HL-60/S4 treated with retinoic acid at 250 ng/mL for 4 days and 3 days (cell line): ENCODE results near the gene LUZP2.

Source experiments
- in situ Hi-C: fragments of 300-500 bp; cut with MboI; formaldehyde crosslinking; loops from 2 replicates; pipeline ENCODE4 v1.7.0; 2022; ENCODE audit warnings: low sequenced_read_pairs

LUZP2 gene

DNA sequence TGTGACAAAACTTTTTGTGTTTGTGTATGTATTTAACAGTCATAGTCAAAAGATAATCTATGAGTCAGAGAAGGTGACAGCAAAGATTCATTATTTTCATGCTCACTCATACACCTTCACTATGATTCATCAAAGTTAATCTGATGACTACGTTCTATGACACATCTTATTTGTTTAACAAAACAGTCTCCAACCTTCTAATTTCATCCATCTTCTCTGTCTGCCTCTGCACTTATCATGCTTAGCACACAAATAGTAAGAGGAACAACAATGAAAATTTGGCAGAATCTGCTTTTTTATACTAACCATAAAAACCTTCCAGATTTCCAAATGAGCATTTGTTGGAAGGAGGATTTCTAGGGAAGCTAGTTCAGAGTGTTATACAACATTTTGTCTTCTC lies 568.9 kb downstream of the LUZP2 start:
- in situ Hi-C loops, result no loop called here

DNA sequence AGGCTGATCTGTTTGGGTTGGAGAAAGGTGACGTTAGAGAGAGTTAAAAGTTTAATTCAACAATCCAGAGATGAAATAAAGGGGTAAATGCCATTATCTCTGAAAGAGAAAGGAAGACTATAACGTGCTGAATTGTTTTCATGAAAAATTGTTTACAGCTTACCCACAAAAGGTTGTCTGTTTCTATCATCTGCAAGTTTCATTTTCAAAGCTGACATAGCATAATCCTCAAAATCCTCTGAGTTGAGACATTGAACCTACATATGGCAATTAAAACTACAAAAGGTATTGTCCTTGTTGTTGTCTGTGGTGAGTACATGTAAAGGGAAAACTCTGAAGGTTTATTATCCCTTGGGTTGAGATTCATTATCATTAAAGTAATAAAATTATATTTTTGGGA lies 569.9 kb downstream of the LUZP2 start:
- in situ Hi-C loops, result no loop called here

DNA sequence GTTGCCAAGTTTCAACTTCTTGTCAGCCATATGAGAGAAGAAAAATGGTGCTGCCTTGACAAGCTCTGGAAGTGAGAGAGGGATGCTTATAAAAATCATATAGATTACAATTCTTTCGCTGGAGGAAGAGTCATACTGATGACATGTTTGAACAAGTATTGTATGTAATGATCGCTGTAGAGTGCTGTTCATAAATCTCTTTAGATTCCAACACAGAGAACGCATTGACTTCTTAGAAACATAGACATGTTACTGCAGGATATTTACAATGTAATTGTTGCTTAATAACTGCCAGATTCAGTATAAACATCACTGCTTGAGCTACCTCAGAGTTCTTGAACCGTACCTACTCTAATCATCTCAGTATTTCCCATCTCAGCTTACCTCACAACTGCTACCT lies 571.6 kb downstream of the LUZP2 start:
- in situ Hi-C loops, result no loop called here

DNA sequence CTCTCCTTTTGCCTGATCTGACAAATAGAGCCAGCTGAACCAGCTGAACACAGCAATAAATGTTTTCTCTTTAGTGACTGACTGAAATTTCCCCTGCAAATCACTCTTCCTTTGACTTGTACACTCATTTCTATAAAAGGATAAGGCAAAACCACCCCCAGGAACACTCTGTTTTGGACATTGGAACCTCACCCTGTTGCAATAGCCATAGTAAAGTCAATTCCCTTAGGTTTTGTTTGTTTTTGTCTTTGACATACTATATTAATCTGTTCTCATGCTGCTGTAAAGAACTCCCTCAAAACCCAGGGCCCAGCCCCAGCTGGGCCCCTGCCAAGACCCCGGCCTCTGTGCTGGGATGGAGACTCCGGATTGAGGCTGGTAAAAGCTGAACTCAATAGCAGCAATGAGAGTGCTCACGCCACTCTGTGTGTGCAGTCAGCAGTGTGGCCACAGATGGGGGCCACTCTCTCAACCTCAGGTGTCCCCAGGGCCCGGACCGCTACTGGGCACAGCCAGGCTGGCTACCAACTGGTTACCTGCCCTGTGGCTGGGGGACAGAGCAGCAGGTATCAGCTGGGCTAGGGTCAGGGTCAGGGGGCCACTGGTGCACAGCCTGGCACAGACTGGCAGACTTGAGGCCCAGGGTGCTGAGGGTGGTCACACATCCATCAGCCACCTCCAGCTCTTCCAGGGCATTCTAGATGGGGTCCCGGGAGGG lies 597.4 kb downstream of the LUZP2 start:
- in situ Hi-C loops, result no loop called here

DNA sequence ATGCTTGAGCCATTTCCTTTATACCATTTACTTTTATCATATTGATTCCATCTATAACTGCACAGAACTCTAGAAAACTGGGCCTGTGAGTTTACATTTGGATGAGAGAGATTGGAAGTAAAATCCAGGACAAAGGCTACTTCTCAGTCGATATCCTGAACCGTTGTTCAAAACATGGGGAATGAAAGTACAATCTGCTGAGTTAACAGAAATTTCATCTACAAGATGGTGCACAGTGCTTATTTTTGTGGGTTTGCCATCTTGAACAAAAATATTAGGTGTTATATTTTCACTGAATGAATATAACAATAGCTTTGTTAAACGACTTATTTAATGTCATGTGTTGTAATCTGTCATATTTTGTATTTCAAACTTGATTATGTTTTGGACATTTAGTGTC lies 622.6 kb downstream of the LUZP2 start:
- in situ Hi-C loops, result no loop called here
